HepG2 (cell line): Measurements from ENCODE around the gene LIPE. TPM values are rescaled to one million over a fixed set of nuclear protein-coding genes. Genes with fewer than 3 reads are reported as not detected.

Experiments
- ATAC-seq: fragments of 200-7000 bp; cut with Tn5 transposase; 3 replicates; pipeline ENCODE4 v1.9.1; 2020; ENCODE audit warnings: mild to moderate bottlenecking, moderate library complexity
- BruUV-seq: library from RNA; stranded (reverse); fragments of 400-500 nt; replicated peaks from 2 replicates; lab custom pipeline; 2021; lab: Mats Ljungman, UMichigan
- CTCF ChIA-PET: fragments of 300-600 bp; formaldehyde crosslinking; extraction: SDS; loops from one replicate; lab custom pipeline; 2021; ENCODE audit warnings: low total read pairs, inconsistent platforms, low intra/inter-chr PET ratio; lab: Yijun Ruan, JAX
- POLR2A ChIA-PET: fragments of 350-600 bp; sonication (Branson Sonifier 250); formaldehyde crosslinking; loops from one replicate; lab custom pipeline; 2020; ENCODE audit warnings: antibody characterized with exemption, inconsistent platforms; lab: Yijun Ruan, JAX
- DNase-seq: peaks from one replicate; pipeline ENCODE4 v3.0.0-alpha.2; 2015; ENCODE audit warnings: low spot score
- FAIRE-seq: peaks from 3 replicates; lab custom pipeline; 2011; peaks lifted over from hg19 to GRCh38; lab: Jason Lieb, UNC
- H2AFZ ChIP-seq: one replicate; pipeline ENCODE4 v1.6.1; 2011; ENCODE audit warnings: low read length, inconsistent platforms
- H3K27ac ChIP-seq: fragments of 300-600 bp; 3 replicates; pipeline ENCODE4 v1.8.0; 2011; ENCODE audit warnings: mixed run types, mild to moderate bottlenecking, mixed read lengths, low read length, inconsistent platforms; ENCODE audit not compliant: insufficient read depth; ENCODE audit errors: extremely low read length
- H3K27me3 ChIP-seq, 2 experiments: fragments of 200-600 bp in 1 of 2; 2 replicates in 1 of 2; 3 replicates in 1 of 2; pipeline versions ENCODE4 v1.6.0 to v1.8.0; 2011; ENCODE audit warnings: low read length in 2 of 2, mild to moderate bottlenecking in 2 of 2, moderate library complexity in 2 of 2, inconsistent platforms in 1 of 2; ENCODE audit not compliant: insufficient read depth in 2 of 2, control insufficient read depth in 1 of 2
- H3K36me3 ChIP-seq, 2 experiments: fragments of 200-600 bp in 1 of 2; replicated peaks in 1 of 2; 2 replicates in 1 of 2; 3 replicates in 1 of 2; pipeline versions ENCODE4 v1.5.1 to v1.8.0; 2011; ENCODE audit warnings: low read length in 2 of 2, inconsistent platforms in 1 of 2; ENCODE audit not compliant: insufficient read depth in 2 of 2, control insufficient read depth in 1 of 2
- H3K4me1 ChIP-seq: 2 replicates; pipeline ENCODE4 v1.5.1; 2012; ENCODE audit warnings: low read length, inconsistent platforms; ENCODE audit not compliant: insufficient read depth
- H3K4me2 ChIP-seq: 2 replicates; pipeline ENCODE4 v1.6.0; 2011; ENCODE audit warnings: low read depth, low read length, inconsistent platforms
- H3K4me3 ChIP-seq, 3 experiments: fragments of 200-600 bp in 1 of 3; sonication (generic), shearing (Covaris generic) in 1 of 3; replicated peaks in 1 of 3; 2 replicates each; pipeline ENCODE4 v1.5.1; 2011 to 2016; ENCODE audit warnings: low read length in 3 of 3, inconsistent platforms in 2 of 3, low read depth in 2 of 3, mild to moderate bottlenecking in 2 of 3, control low read depth in 1 of 3, mixed read lengths in 1 of 3; ENCODE audit not compliant: insufficient read depth in 1 of 3
- H3K79me2 ChIP-seq: one replicate; pipeline ENCODE4 v1.6.1; 2011; ENCODE audit warnings: low read length, inconsistent platforms; ENCODE audit not compliant: insufficient read depth
- H3K9ac ChIP-seq: 2 replicates; pipeline ENCODE4 v1.6.0; 2011; ENCODE audit warnings: mild to moderate bottlenecking, low read depth, low read length, inconsistent platforms; ENCODE audit not compliant: insufficient read depth
- H3K9me3 ChIP-seq: 2 replicates; pipeline ENCODE4 v1.5.1; 2012; ENCODE audit warnings: mild to moderate bottlenecking, low read length
- H4K20me1 ChIP-seq: 2 replicates; pipeline ENCODE4 v1.6.0; 2011; ENCODE audit warnings: inconsistent platforms, mild to moderate bottlenecking, low read length, moderate library complexity; ENCODE audit not compliant: insufficient read depth
- ARID5B ChIP-seq: IDR thresholded peaks from 2 replicates; pipeline ENCODE4 v1.4.0; 2020; ENCODE audit warnings: mild to moderate bottlenecking, missing genetic modification reagents
- BCL6 ChIP-seq: IDR thresholded peaks from 2 replicates; pipeline ENCODE4 v1.6.1; 2016; ENCODE audit warnings: missing genetic modification reagents, missing compliant biosample characterization
- FLYWCH1 ChIP-seq: sonication (generic); formaldehyde crosslinking; IDR thresholded peaks from 2 replicates; pipeline ENCODE4 v1.8.1; 2023; ENCODE audit warnings: mild to moderate bottlenecking, missing genetic modification reagents
- MAFK ChIP-seq, 2 experiments: IDR thresholded peaks in 1 of 2; conservative IDR thresholded peaks in 1 of 2; 2 replicates each; pipeline ENCODE4 v1.6.1; 2011; ENCODE audit warnings: improper control_type of control experiment in 2 of 2, low read length in 2 of 2
- MED1 ChIP-seq: sonication (generic); formaldehyde crosslinking; IDR thresholded peaks from 2 replicates; pipeline ENCODE4 v1.4.0; 2020; ENCODE audit warnings: missing genetic modification reagents
- NFE2L1 ChIP-seq: sonication (generic); formaldehyde crosslinking; IDR thresholded peaks from 2 replicates; pipeline ENCODE4 v1.4.0; 2020; ENCODE audit warnings: missing genetic modification reagents, mild to moderate bottlenecking, borderline replicate concordance
- NR2F6 ChIP-seq, 2 experiments: IDR thresholded peaks; 2 replicates each; pipeline ENCODE4 v1.6.1; 2016; ENCODE audit warnings: antibody characterized with exemption in 1 of 2, mild to moderate bottlenecking in 1 of 2
- ONECUT2 ChIP-seq: sonication (generic); formaldehyde crosslinking; IDR thresholded peaks from 2 replicates; pipeline ENCODE4 v1.4.0; 2020; ENCODE audit warnings: missing genetic modification reagents
- PHF20 ChIP-seq: sonication (generic); formaldehyde crosslinking; IDR thresholded peaks from 2 replicates; pipeline ENCODE4 v1.5.0; 2020; ENCODE audit warnings: mild to moderate bottlenecking, missing genetic modification reagents
- RARA ChIP-seq: IDR thresholded peaks from 2 replicates; pipeline ENCODE4 v1.6.1; 2016; ENCODE audit warnings: missing genetic modification reagents, missing compliant biosample characterization
- SAP130 ChIP-seq: IDR thresholded peaks from 2 replicates; pipeline ENCODE4 v1.6.1; 2016; ENCODE audit warnings: low read depth
- SMARCE1 ChIP-seq: fragments of 450-650 bp; IDR thresholded peaks from 2 replicates; pipeline ENCODE4 v1.6.1; 2017; ENCODE audit warnings: borderline replicate concordance
- SOX6 ChIP-seq, 2 experiments: fragments of 450-650 bp in 1 of 2; sonication (generic) in 1 of 2; formaldehyde crosslinking in 1 of 2; IDR thresholded peaks; 2 replicates each; pipeline versions ENCODE4 v1.4.0 to v1.6.1; 2017 to 2020; ENCODE audit warnings: antibody characterized with exemption in 1 of 2, mild to moderate bottlenecking in 1 of 2, missing genetic modification reagents in 1 of 2
- TBX3 ChIP-seq: fragments of 450-650 bp; IDR thresholded peaks from 2 replicates; pipeline ENCODE4 v1.6.1; 2017; ENCODE audit warnings: antibody characterized with exemption, mild to moderate bottlenecking, inconsistent platforms, borderline replicate concordance
- TFE3 ChIP-seq: IDR thresholded peaks from 2 replicates; pipeline ENCODE4 v1.6.1; 2016
- TOE1 ChIP-seq: sonication (generic); formaldehyde crosslinking; IDR thresholded peaks from 2 replicates; pipeline ENCODE4 v1.4.0; 2020; ENCODE audit warnings: mild to moderate bottlenecking, missing genetic modification reagents
- TP53 ChIP-seq: sonication (generic); formaldehyde crosslinking; conservative IDR thresholded peaks from 2 replicates; pipeline ENCODE4 v1.4.0; 2020; ENCODE audit warnings: missing genetic modification reagents
- ZBTB1 ChIP-seq: sonication (generic); formaldehyde crosslinking; IDR thresholded peaks from 2 replicates; pipeline ENCODE4 v1.4.0; 2020; ENCODE audit warnings: missing genetic modification reagents, borderline replicate concordance
- ZKSCAN8 ChIP-seq: IDR thresholded peaks from 2 replicates; pipeline ENCODE4 v1.6.1; 2016; ENCODE audit warnings: borderline replicate concordance, missing genetic modification reagents, missing compliant biosample characterization
- ZMYM4 ChIP-seq: sonication (generic); formaldehyde crosslinking; IDR thresholded peaks from 2 replicates; pipeline ENCODE4 v1.8.1; 2023; ENCODE audit warnings: mild to moderate bottlenecking, missing genetic modification reagents
- ZNF644 ChIP-seq: IDR thresholded peaks from 2 replicates; pipeline ENCODE4 v1.6.1; 2016; ENCODE audit warnings: low read depth
- ZNF891 ChIP-seq: sonication (generic); formaldehyde crosslinking; IDR thresholded peaks from 2 replicates; pipeline ENCODE4 v1.5.0; 2020; ENCODE audit warnings: mild to moderate bottlenecking, missing genetic modification reagents
- WGBS: methylation state at CpG from one replicate; pipeline ENCODE4 v1.1.6; 2017; ENCODE audit warnings: low lambda C conversion rate; 5-methylcytosine and 5-hydroxymethylcytosine counted together
- in situ Hi-C: cut with HindIII; loops from 2 replicates; pipeline ENCODE4 v1.10.0; 2017; ENCODE audit warnings: low pct_unique_long_range_greater_than_20kb; ENCODE audit not compliant: extremely low pct_ligation_motif_present
- intact Hi-C: fragments of 100-400 bp; cut with micrococcal nuclease; formaldehyde crosslinking; loops from one replicate; pipeline ENCODE4 v1.10.0; 2022; ENCODE audit not compliant: unreplicated experiment
- polyA plus RNA-seq, 8 experiments: library from polyadenylated mRNA; depleted of rRNA in 3 of 8; stranded (reverse) in 7 of 8; unstranded in 1 of 8; fragments of >200 nt; fragmentation: Illumina TruSeq in 4 of 8; extraction: Trizol in 4 of 8; gene quantifications; 2 replicates each; pipeline versions ENCODE4 v1.2.1 to v1.2.3, GENCODE V29; 2011 to 2016; ENCODE audit warnings: low read depth in 4 of 8, missing spikeins in 1 of 8, mixed read lengths in 1 of 8; ENCODE audit not compliant: insufficient read depth in 1 of 8
- total RNA-seq, 5 experiments: library from RNA; depleted of rRNA; stranded (reverse); fragments of >200 nt; fragmentation: Illumina TruSeq; extraction: Trizol; gene quantifications; 2 replicates each; pipeline ENCODE4 v1.2.3, GENCODE V29; 2016; ENCODE audit warnings: low read depth in 1 of 5

Gene LIPE
- total and polyA plus RNA-seq, 2 of the 13 experiments (the other 11 are each of a cell fraction or from before 2014, with no cell fraction given), result not detected

GRCh38 chr19:42459926-42460325 is 32.7 kb upstream of the LIPE start:
- Histone ChIP-seq H3K27me3 (no peaks in the 10 kb centered on the region), H3K4me1 (peaks cover 62% of the 10 kb centered on the region), H3K4me3 (no peak overlapping the region), H3K9ac (no peak overlapping the region), H2AFZ (no peak overlapping the region), H3K9me3 (no peaks in the 10 kb centered on the region), H3K4me2 (peak overlapping the region; percentile 18; the same call in 1 of the 2 replicates), H4K20me1 (no peaks in the 10 kb centered on the region), H3K27ac (peak overlapping the region; percentile 21), H3K79me2 (no peaks in the 10 kb centered on the region), H3K36me3 (no peaks in the 10 kb centered on the region)
- intact Hi-C loops, result loop anchor here (2.0 to 5.0 kb wide), 2 partner anchors 21 to 37 kb away; no protein-coding TSS in a partner anchor
- no TSS peak for BruUV-seq
- FAIRE-seq, result no peak
- POLR2A ChIA-PET, result interaction anchor here (1.4 kb wide), 1 partner anchor 68 kb away, joined by 5 read pairs; the partner anchor contains the start of gene CEACAM1
- ATAC-seq, result no peak
- WGBS, result 30% methylated on average over 2 of the region's 2 CpGs
- CTCF ChIA-PET, result no interaction called here
- in situ Hi-C loops, result no loop called here
- DNase-seq, result no peak
- TF ChIP-seq TP53 (CRISPR knock-in tag) (no peak), ONECUT2 (CRISPR knock-in tag) (peak; percentile 49; the same call in 1 of the 2 replicates), BCL6 (CRISPR knock-in tag) (0 out of 2 replicates have a peak, but pooled peaks have one; percentile 53), ZMYM4 (CRISPR knock-in tag) (0 out of 2 replicates have a peak, but pooled peaks have one; percentile 36), ZKSCAN8 (no peak), NR2F6 (IDR thresholded peaks at IDR 0.05) (peak; percentile 71), NR2F6 (CRISPR knock-in tag; IDR thresholded peaks at IDR 0.05) (peak; percentile 54; the same call in 1 of the 2 replicates), NFE2L1 (CRISPR knock-in tag) (no peak), ZBTB1 (CRISPR knock-in tag) (no peak), SAP130 (CRISPR knock-in tag) (no peak), ZNF891 (no peak), PHF20 (CRISPR knock-in tag) (no peak), SOX6 (IDR thresholded peaks at IDR 0.05) (no peak), SOX6 (CRISPR knock-in tag; IDR thresholded peaks at IDR 0.05) (peak; percentile 31; the same call in 1 of the 2 replicates), RARA (CRISPR knock-in tag) (peak; percentile 24; the same call in 1 of the 2 replicates), MED1 (CRISPR knock-in tag) (0 out of 2 replicates have a peak, but pooled peaks have one; percentile 21), SMARCE1 (no peak), TBX3 (no peak), FLYWCH1 (CRISPR knock-in tag) (no peak), TFE3 (CRISPR knock-in tag) (peak; percentile 76; the same call in 1 of the 2 replicates), ARID5B (CRISPR knock-in tag) (peak; percentile 18; the same call in 1 of the 2 replicates), ZNF644 (0 out of 2 replicates have a peak, but pooled peaks have one; percentile 7), MAFK (conservative IDR thresholded peaks at IDR 0.05 in 1 of 2, IDR thresholded peaks at IDR 0.05 in 1 of 2; ENCODE audit: low read length in 2 of 2) (no peak), TOE1 (CRISPR knock-in tag) (no peak)
